Stimulated activated CD4-positive, alpha-beta T cell treated with anti-CD3 and anti-CD28 coated beads, Interleukin-2, amount 100 ng/mL, for 4 hours (primary cell): ENCODE results near the gene ODAD3.
"Not testable (repeated sequence)": the region's sequence is repeated elsewhere in the genome, so short reads cannot be mapped to it uniquely, and the experiment has no call there.

Source experiments
- DNase-seq: peaks from one replicate; pipeline ENCODE4 v3.0.0-alpha.2; 2020; ENCODE audit warnings: low read depth

The ODAD3 gene

DNA sequence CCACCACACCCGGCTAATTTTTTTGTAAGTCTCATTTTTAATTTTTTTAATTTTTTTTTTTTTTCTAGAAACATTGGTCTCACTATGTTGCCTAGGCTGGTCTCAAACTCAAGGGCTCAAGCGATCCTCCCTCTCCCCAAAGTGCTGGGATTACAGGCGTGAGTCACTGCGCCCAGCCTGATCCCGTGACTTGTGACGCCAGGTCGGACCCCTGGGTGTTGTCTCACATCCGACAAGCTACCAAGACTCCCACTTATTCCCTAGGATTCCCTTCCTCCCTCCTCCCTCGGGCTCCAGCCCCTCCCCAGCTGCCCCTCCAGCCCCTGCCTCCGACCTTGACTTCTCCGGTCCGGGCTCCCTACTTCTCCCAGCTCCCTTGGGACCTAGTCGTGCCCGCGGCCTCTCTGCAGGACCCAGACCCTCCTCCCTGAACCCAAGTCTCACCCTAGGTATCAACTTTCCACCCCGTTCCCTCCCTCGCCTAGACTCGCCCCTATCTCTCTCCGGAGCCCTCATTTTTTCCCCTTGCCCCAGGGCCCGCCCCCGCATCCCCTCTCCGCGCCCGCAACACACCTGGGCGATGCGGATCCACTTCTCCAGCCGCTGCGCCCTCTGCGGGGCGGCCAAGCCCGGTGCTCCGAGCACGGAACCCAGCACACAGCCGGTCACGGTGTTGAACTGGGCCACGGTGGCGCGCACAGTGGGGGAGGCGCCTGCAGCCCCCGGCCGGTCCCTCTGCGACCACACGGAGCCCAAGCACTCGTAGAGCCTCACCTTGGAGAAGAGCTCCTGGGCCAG lies 28.9 kb downstream of the ODAD3 start:
- DNase-seq: peak; percentile 51

DNA sequence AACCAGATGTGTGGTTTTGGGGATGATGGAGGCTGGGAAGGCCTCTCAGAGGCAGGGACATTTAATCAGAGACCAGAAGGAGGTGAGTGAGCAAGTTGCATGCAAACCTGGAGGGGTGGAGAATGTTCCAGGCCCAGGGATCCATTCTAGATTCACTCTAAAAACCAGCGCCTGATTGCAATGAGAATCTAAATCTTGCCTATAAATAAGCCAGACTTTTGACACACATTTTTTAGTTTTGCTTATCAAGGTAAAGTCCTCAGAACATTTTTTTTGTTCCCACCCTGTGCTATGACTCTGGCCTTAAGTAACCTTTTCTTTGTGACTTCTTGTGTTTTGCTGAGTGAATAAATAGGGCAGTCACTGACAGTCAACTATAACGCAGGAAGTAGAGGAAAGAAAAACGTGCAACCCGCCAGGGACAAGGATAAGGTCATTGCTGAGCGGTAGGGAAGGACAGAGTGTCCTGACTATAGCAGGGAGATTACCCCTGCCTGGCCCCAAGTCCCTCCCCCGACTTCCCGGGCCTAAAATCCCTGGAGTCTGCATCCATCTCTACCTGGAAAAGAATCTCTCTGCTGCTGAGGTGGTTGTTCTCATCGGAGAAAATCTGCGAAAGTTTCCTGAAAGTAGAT lies 30.2 kb downstream of the ODAD3 start:
- no peak for DNase-seq

DNA sequence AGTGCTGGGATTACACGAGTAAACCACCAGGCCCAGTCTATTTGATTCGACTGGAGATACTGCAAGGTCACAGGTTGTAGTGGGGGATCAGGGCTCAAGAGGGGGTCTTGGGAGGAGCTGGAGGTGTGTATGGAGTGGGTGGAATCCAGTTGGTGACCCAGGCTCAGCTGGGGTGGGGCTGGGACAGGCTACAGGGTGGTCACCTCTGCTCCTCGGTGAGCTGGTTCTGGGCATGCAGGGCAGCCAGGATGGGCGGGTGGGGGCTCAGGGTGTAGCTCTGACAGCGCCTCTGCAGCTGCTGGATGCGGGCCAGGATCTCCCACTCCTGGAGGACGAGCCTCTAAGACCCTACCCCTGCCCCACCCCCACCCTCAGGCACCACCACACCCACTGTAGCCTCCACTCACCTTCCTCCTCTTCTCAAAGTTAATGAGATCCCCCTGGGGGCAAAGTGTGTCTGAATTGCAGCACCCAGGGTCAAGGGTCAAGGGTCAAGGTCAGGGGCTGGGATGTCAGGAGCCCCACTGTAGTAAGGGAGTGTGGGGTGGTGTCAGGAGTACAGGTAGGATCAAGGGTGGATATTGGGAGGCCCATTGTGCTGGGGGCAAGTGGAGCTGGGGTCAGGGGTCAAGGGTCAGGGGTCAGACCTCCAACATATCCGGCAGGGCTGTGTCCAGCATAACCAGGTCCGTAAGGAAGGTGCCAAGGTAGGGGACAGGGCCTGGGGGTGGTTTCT lies 32.9 kb downstream of the ODAD3 start:
- no peak for DNase-seq

DNA sequence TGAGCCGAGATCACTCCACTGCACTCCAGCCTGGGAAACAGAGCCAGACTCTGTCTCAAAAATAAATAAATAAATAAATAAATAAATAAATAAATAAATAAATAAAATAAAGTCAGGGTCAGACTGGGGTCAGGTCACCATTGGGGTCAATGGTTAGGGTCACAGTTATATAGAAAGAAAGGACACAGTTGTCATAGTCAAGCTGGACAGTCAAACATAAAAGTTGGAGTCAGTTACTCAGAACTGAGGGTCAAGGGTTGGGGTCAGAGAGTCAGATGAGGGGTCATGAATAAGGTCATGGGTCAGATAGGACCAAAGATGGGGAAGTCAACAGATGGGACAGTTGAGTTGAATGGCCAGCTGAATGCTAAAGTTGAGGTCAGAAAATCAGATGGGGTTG lies 34.1 kb downstream of the ODAD3 start:
- no peak for DNase-seq

DNA sequence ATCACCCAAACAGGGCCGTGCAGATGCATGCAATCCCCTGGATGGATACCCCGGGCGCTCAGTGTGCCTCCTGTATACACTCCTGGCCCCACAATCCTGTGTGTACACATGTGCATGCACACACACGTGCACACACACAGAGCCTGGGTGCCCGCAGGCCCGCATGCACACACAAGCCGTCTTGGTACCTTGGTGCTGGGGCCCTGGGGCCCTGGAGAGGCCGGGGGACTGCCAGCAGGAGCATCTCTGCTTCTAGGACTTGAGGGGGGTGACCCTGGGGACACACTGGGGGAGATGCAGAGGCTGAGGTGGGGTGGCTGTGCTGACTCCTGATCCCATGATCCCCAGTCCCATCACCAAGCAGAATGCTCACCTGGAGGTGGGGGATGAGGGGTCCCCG lies 35.3 kb downstream of the ODAD3 start:
- no peak for DNase-seq

DNA sequence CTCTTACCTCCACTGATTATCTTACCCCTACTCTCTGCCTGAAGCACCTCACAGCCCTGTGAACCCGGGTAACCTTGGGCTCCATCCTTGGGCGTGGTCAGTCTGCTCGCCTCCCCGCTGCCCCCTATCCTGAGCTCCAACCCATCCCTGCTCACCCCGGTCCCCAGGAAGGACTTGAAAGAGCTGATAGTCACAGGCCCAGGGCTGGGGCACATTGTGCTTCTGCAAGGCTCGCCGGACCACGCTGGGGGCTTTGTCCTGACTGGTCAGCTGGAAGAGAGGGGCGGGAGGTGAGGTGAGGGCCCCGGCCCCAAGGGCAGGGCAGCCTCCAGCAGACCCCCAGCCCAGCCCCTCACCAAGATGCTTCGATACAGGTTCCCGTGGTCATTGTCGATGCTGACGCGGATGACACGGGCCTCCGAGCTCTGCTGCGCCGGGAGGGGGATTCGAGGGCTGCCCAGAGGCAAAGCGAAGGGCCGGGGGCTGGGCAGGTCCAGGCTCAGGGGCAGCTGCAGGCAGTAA lies 37.8 kb downstream of the ODAD3 start:
- DNase-seq: no peak

DNA sequence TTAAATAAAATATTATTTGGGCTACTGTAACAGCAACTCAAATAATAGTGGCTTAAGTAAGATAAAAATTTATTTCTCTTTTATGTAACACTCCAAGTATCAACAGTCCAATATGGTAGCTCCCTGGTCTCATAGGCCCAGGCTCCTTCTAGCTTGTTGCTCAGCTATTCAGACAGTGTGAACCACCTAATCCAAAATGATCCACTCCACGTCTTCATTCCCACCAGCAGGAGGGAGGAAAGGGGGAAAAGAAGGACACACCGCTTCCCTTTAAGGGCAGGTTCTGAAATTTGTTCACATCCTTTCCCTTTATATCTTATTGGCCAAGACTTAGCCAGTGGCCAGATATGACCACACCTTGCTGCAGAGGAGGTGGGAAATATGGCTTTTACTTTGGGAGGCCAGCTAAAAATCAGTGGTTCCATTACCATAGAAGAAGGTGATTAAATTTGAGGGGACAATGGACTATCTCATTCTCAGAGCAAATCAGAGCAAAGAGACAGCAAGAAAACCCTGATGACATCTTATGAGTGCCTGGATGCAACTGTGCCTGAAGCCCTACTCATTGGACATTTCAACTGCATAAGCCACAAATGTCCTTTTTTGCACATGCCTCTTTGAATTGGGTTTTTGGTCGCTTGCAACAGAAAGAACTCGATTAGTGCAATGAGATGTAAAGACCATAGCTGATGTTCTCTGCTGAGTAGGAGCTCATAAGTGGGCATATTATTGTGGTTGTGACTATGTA lies 43.8 kb downstream of the ODAD3 start:
- no peak for DNase-seq

DNA sequence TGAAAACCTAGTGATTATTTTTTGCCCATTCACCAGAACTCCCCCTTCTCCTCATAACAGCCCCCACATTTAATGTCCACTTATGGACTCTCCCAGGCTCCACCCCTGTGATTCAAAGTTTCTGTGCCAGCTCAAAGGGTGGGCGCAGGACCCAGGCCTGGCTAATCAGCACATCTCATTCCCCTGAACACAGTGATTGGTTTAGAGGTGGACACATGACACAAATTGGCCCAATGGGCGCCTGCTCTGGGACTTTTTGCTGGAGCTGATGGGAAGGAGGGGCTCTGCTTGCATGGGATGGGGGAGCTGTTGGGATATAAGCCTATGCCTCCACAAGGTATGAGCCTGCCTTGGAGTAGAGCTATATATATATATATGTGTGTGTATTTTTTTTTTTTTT lies 44.6 kb downstream of the ODAD3 start:
- no peak for DNase-seq

DNA sequence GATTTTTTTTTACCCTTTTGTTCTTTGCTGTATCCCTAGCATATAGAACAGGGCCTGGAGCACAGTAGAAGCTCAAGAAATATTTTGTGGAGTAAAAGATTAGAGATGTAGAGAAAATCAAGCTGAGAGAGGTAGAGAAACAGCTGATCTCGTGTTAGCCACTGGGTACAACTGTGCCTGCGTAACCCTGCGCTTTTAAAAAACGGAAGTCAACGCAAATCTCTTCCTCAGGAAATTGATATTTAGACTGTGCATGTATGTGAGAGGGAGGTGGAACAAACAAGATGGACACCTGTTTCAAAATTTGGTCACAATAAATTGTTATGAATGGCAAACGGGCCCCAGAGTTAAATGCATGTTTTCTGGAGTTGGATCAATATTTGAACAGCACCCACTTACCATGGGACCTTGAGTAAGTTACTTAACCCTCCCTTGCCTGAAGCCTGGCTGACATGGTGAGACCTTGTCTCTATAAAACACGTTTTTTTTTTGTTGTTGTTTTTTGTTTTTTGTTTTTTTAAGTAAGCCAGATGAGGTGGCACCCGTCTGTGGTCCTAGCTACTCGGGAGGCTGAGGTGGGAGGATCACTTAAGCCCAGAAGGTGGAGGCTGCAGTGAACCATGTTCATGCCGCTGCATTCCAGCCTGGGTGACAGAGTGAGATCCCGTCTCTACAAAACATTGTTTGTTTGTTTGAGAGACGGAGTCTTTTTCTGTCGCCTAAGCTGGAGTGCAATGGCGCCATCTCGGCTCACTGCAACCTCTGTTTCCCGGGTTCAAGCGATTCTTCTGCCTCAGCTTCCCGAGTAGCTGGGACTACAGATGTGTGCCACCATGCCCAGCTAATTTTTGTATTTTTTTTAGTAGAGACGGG lies 47.5 kb downstream of the ODAD3 start:
- DNase-seq: no peak

DNA sequence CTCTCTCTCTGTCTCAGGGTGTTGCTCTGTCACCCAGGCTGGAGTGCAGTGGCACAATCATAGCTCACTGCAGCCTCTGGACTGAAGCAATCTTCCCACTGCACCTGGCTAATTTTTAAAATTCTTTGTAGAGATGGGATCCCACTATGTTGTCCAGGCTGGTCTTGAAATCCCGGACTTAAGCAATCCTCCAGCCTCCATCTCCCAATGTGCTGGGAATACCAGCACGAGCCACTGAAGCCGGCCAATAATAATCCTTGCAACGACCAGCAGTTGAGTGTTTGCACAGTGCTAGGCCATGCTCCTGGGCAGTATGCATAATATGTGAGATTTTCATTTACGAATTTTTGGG lies 50.2 kb downstream of the ODAD3 start:
- no peak for DNase-seq

DNA sequence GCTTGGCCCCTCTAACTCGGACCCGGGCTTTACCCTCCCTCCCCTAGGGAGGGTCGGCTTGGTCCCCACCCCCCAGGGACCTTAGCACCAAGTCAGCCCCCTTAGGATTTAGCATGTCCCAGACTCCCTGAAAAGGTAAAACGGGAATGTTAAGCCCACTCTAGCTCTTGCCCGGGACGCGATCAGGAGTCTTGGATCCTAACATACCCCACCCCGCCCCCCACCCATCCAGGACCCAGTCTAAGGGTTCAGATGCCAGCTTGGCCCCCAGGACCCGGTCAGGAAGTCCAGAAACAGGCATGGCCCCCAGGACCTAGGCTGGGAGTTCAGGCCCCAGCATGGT lies 51.2 kb downstream of the ODAD3 start:
- no peak for DNase-seq

DNA sequence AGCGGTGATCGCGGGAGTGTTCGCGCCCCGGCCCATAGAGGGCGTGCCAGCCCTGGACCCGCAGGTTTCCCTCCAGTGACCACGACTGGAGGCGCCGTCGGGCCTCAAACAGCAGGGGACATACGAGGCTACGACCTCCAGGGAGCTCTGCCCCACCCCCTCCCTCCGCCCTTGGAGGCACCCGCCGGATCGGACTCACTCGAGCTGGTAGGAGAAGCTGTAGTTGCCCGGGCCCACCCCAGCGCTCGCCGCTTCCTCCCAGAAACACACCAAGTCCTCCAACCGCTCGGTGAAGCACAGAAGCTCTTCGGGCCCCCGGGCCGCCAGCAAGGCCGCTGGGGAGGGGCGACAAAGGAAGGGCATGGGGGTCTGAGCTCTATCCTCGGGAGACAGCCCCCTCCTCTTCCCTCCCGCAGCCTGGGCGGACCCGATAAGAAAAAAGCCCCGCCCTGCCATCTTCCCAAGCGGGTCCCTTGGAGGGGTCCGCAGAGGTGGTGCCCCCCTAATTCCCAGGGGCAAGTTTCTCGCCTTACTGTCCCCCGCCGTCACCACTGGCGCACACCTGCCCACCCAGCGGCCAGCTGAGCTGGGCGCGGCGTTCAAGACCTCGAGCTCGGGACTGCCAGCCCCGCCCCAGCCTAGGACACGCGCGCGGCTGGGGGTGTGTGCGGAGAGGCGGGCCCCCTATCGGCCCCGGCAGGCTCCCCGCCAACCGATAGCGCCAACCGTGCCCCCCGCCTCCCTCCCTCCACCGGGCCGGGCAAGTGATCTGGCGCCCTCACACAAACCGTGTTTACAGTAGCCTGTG lies 51.8 kb downstream of the ODAD3 start:
- no peak for DNase-seq

DNA sequence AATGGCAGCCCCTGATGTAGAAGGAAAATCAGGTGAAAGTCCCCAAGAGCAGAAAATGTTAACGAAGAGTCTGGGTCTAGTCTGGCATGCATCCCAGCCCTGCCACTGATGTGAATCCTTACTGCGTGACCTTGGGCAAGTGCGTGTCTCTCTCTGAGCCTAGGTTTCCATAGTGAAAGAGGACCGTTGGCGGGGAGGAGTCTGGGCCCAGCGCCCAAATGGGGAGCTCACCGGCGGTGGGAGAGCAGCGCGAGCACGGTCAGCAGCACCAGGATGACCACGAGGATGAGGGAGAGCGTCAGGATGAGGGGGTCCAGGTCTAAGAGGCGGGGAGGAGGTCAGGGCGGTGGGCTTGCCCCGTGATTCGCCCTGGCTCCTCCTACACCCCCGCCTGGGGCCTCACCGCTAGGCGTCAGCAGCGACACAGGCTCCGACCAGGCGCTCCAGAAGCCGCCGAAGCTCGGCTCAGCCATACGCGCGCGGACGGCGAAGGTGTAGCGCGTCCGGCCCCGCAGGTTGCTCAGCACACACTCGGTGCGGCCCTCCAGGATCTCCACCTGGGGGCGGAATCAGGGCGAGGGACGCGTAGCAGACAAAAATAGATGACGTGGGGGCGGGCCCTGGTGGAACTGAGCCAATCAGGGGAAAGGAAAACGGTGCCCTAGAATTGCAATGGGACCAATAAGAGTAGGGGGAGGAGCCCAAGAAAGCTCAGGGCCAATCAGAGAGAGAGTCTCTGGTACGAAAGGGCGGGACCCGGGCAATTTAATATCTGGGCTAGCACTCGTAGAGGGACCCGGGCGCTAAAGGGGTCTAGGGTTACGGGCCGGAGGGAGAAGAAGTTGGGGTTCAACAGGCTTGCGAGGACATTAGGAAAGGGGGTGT lies 54.0 kb downstream of the ODAD3 start:
- DNase-seq: peak; percentile 92

DNA sequence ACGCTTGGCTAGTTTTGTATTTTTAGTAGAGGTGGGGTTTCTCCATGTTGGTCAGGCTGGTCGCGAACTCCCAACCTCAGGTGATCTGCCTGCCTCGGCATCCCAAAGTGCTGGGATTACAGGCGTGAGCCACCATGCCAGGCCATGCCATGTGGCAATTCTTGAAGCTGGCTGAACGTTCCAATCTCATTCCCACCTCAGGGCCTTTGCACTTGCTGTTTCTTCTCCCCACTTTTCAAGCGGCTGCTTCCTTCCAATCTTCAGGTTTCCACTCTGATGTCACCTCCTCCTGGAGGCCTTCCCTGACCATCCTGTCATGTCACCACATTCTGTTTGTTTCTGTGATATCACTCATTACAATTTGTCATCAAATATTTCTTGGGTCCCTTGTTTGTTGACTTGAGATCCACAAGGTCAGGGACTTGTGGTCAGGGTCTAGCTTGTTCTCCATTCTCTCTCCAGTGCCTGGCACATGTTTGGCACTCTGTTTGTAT lies 55.0 kb downstream of the ODAD3 start:
- DNase-seq: no peak

DNA sequence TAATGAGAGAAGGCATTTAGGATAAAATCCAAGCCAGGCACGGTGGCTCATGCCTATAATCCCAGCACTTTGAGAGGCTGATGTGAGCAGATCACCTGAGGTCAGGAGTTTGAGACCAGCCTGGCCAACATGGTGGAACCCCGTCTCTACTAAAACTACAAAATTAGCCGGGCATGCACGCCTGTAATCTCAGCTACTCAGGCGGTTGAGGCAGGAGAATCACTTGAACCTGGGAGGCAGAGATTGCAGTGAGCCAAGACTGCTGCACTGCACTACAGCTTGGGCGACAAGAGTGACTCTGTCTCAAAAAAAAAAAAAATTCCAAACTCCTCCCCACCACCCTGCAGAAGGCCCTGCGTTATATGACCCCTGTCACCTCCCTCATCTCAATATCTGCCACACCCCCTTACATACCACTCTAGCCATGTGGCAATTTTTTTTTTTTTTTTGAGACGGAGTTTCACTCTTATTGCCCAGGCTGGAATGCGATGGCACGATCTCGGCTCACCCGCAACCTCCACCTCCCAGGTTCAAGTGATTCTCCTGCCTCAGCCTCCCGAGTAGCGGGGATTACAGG lies 55.6 kb downstream of the ODAD3 start:
- not testable (repeated sequence) for DNase-seq

DNA sequence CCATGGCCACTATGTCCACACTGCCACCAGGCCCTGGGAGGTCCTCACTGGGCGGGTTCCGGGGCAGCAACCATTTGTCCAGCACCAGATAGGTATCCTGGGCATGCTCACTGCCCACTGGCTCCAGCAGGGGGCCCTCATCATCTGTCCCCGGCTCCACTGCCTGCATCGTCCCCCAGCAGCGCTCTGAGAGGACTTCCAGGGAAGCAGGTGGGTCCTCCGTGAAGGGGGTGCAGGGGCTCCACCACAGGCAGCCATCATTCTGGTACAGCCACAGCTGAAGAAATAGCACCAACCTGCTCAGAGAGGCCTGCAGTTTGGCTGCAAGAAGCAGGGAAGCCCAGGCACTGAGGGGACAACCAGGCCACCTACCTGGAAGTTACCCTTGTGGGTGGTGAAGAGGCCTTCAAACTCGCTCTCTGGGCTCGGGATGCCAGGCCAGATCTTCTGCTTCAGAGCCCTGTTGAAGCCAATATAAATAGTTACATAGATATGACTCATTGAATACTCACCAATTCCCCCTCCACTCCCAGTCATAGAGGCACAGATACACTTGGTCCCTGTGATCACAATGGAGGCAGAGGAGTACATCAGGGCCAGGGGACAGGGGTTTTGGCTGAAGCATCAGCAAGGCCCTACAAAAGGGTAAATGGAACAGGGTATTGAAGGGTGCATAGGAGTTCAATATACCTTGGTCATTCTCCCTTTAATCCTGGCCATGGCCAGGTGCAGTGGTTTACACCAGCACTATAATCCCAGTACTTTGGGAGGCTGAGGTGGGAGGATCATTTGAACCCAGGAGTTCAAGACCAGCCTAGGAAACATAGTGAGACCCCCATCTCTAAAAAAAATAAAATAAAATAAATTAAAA lies 56.4 kb downstream of the ODAD3 start:
- no peak for DNase-seq

DNA sequence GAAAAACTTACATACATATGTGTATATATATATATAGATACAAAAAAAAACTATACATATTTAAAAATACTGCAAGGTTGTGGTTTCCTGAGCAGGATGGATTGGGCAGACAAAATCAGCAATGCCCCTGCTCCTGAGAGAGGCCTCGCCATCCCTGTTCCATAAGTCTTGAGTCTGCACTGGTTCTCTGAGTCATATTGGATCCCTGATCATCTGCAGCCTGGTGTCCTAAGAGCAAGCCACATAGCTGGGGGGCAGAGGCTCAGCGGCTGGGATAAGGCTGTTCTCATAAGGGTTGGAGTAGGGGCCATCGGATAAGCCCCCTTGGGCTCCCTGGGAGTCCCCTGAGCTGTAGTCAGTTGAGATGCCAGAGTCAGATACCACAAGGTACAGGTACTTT lies 57.2 kb downstream of the ODAD3 start:
- DNase-seq: no peak

DNA sequence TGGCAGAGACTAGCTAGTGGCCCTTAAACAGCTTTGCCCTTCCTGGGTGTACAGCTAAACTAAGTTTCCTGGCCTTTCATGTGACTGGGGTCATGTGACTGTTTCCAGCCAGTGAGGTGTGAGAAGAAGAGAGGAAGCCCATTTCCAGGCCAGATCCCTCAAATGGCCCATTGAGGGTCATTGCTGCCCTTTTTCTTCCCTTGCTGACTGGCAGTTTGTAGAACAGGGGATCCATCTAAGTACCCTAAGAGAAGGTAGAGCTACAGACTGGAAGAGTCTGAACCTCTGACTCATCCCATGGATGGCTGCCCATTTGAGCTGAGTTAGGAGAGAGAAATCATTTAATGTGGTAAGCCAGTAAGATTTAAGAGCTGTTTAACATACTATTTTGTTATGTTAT lies 57.7 kb downstream of the ODAD3 start:
- no peak for DNase-seq
